HepG2 (cell line): Measurements from ENCODE around the gene RPGRIP1. TPM values are rescaled to one million over a fixed set of nuclear protein-coding genes. Genes with fewer than 3 reads are reported as not detected.

Experiments
- CCAR2 ChIP-seq: fragments of 200-400 bp; formaldehyde crosslinking; optimal IDR thresholded peaks from 2 replicates; pipeline ENCODE3; 2018; ENCODE audit warnings: low read depth, mild to moderate bottlenecking, low read length, moderate library complexity
- CTCF ChIP-seq: sonication (generic); formaldehyde crosslinking; IDR thresholded peaks from 2 replicates; pipeline ENCODE4 v1.5.0; 2020; ENCODE audit warnings: mild to moderate bottlenecking, missing genetic modification reagents, moderate library complexity
- HNRNPLL ChIP-seq: fragments of 200-400 bp; formaldehyde crosslinking; IDR thresholded peaks from 2 replicates; pipeline ENCODE4 v1.6.1; 2017; ENCODE audit warnings: mild to moderate bottlenecking, low read depth, low read length; ENCODE audit not compliant: poor library complexity, severe bottlenecking
- HNRNPUL1 ChIP-seq: fragments of 200-400 bp; formaldehyde crosslinking; IDR thresholded peaks from 2 replicates; pipeline ENCODE4 v1.6.1; 2017; ENCODE audit warnings: low read depth, mild to moderate bottlenecking, low read length, moderate library complexity
- IKZF4 ChIP-seq: sonication (generic); formaldehyde crosslinking; IDR thresholded peaks from 2 replicates; pipeline ENCODE4 v1.5.1; 2020; ENCODE audit warnings: borderline replicate concordance, mild to moderate bottlenecking, low read depth, missing genetic modification reagents; ENCODE audit errors: not compliant biosample characterization
- MAFG ChIP-seq: sonication (generic); formaldehyde crosslinking; IDR thresholded peaks from 2 replicates; pipeline ENCODE4 v1.5.1; 2020; ENCODE audit warnings: mild to moderate bottlenecking, missing genetic modification reagents
- MEIS2 ChIP-seq: sonication (generic); formaldehyde crosslinking; IDR thresholded peaks from 2 replicates; pipeline ENCODE4 v1.9.0; 2021; ENCODE audit warnings: mild to moderate bottlenecking, missing genetic modification reagents
- SUZ12 ChIP-seq: fragments of 150-350 bp; IDR thresholded peaks from 2 replicates; pipeline ENCODE4 v1.6.1; 2014; ENCODE audit warnings: low read depth, low read length
- TEAD2 ChIP-seq: sonication (generic); formaldehyde crosslinking; IDR thresholded peaks from 2 replicates; pipeline ENCODE4 v1.9.0; 2021; ENCODE audit warnings: missing genetic modification reagents
- ZBTB46 ChIP-seq: sonication (generic); formaldehyde crosslinking; IDR thresholded peaks from 2 replicates; pipeline ENCODE4 v1.4.0; 2020; ENCODE audit warnings: mild to moderate bottlenecking, missing genetic modification reagents, borderline replicate concordance
- ZFP62 ChIP-seq: sonication (generic); formaldehyde crosslinking; IDR thresholded peaks from 2 replicates; pipeline ENCODE4 v1.4.0; 2020; ENCODE audit warnings: missing genetic modification reagents
- ZFP90 ChIP-seq: sonication (generic); formaldehyde crosslinking; IDR thresholded peaks from 2 replicates; pipeline ENCODE4 v1.8.0; 2022; ENCODE audit warnings: missing genetic modification reagents, mild to moderate bottlenecking, inconsistent platforms, borderline replicate concordance
- ZNF609 ChIP-seq: sonication (generic); formaldehyde crosslinking; IDR thresholded peaks from 2 replicates; pipeline ENCODE4 v1.4.0; 2020; ENCODE audit warnings: mild to moderate bottlenecking, missing genetic modification reagents, borderline replicate concordance
- ZNF691 ChIP-seq: sonication (generic); formaldehyde crosslinking; IDR thresholded peaks from 2 replicates; pipeline ENCODE4 v1.4.0; 2020; ENCODE audit warnings: missing genetic modification reagents, low read depth, mild to moderate bottlenecking, borderline replicate concordance
- ZNF749 ChIP-seq: sonication (generic); formaldehyde crosslinking; IDR thresholded peaks from 2 replicates; pipeline ENCODE4 v1.8.0; 2022; ENCODE audit warnings: mild to moderate bottlenecking, missing genetic modification reagents, moderate library complexity, borderline replicate concordance
- ZNF784 ChIP-seq: sonication (generic); formaldehyde crosslinking; IDR thresholded peaks from 2 replicates; pipeline ENCODE4 v1.5.1; 2020; ENCODE audit warnings: missing genetic modification reagents, mild to moderate bottlenecking, borderline replicate concordance
- ZNF883 ChIP-seq: sonication (generic); formaldehyde crosslinking; IDR thresholded peaks from 2 replicates; pipeline ENCODE4 v1.5.1; 2020; ENCODE audit warnings: mild to moderate bottlenecking, missing genetic modification reagents; ENCODE audit errors: not compliant biosample characterization
- polyA plus RNA-seq, 8 experiments: library from polyadenylated mRNA; depleted of rRNA in 3 of 8; stranded (reverse) in 7 of 8; unstranded in 1 of 8; fragments of >200 nt; fragmentation: Illumina TruSeq in 4 of 8; extraction: Trizol in 4 of 8; gene quantifications; 2 replicates each; pipeline versions ENCODE4 v1.2.1 to v1.2.3, GENCODE V29; 2011 to 2016; ENCODE audit warnings: low read depth in 4 of 8, missing spikeins in 1 of 8, mixed read lengths in 1 of 8; ENCODE audit not compliant: insufficient read depth in 1 of 8
- total RNA-seq, 5 experiments: library from RNA; depleted of rRNA; stranded (reverse); fragments of >200 nt; fragmentation: Illumina TruSeq; extraction: Trizol; gene quantifications; 2 replicates each; pipeline ENCODE4 v1.2.3, GENCODE V29; 2016; ENCODE audit warnings: low read depth in 1 of 5

The RPGRIP1 gene
- total and polyA plus RNA-seq, 2 of the 13 experiments (the other 11 are each of a cell fraction or from before 2014, with no cell fraction given), result 0.13 to 1.1 TPM

GRCh38 chr14:21269252-21270046, 10.4 kb upstream of the RPGRIP1 start, which contains the start of gene HNRNPC (continued):
- TF ChIP-seq CTCF (CRISPR knock-in tag) (no peak), TEAD2 (CRISPR knock-in tag) (peak; percentile 92), ZNF609 (CRISPR knock-in tag) (0 out of 2 replicates have a peak, but pooled peaks have one; percentile 30), SUZ12 (no peak), ZNF883 (CRISPR knock-in tag) (peak; percentile 84), ZNF749 (CRISPR knock-in tag) (peak; percentile 77; the same call in 1 of the 2 replicates), ZBTB46 (CRISPR knock-in tag) (no peak), MAFG (CRISPR knock-in tag) (no peak), ZFP62 (CRISPR knock-in tag) (no peak), ZFP90 (CRISPR knock-in tag) (peak; percentile 94; the same call in 1 of the 2 replicates), IKZF4 (CRISPR knock-in tag) (peak; percentile 45), HNRNPLL (peak; percentile 83), ZNF784 (CRISPR knock-in tag) (0 out of 2 replicates have a peak, but pooled peaks have one; percentile 47), MEIS2 (CRISPR knock-in tag) (peak; percentile 66), CCAR2 (peak; percentile 30), HNRNPUL1 (no peak), ZNF691 (CRISPR knock-in tag) (peak; percentile 47; the same call in 1 of the 2 replicates)
